Stomach (tissue), 9 donors: ENCODE data around the gene HECTD4. TPM values are rescaled to one million over a fixed set of nuclear protein-coding genes. Genes with fewer than 3 reads are reported as not detected.

Source experiments
- DNase-seq, 2 donors: peaks; one replicate each; pipeline versions ENCODE4 v3.0.0 to v3.0.0-alpha.2; 2013 to 2019
- H3K27ac ChIP-seq, 5 donors: fragments of 200-600 bp in 4 of 5; sonication (generic) in 4 of 5; one replicate each; pipeline ENCODE4 v1.5.1; 2013 to 2019; ENCODE audit warnings: mild to moderate bottlenecking in 1 of 5, moderate library complexity in 1 of 5
- H3K27me3 ChIP-seq, 3 donors: fragments of 200-600 bp; sonication (generic); one replicate each; pipeline ENCODE4 v1.5.1; 2017 to 2019; ENCODE audit warnings: mixed run types in 1 of 3
- H3K36me3 ChIP-seq, 4 donors: fragments of 200-600 bp; sonication (generic); 1 replicate in 3 of 4; 2 replicates in 1 of 4; pipeline ENCODE4 v1.5.1; 2016 to 2019
- H3K4me1 ChIP-seq, 4 donors: fragments of 200-600 bp; sonication (generic); one replicate each; pipeline ENCODE4 v1.5.1; 2016 to 2019
- H3K4me3 ChIP-seq, 4 donors: fragments of 200-600 bp; sonication (generic) in 3 of 4; one replicate each; pipeline ENCODE4 v1.5.1; 2016 to 2019; ENCODE audit warnings: mild to moderate bottlenecking in 1 of 4
- H3K9me3 ChIP-seq, 4 donors: fragments of 200-600 bp; sonication (generic); one replicate each; pipeline ENCODE4 v1.5.1; 2016 to 2019
- EP300 ChIP-seq: sonication (generic); formaldehyde crosslinking; IDR thresholded peaks from one replicate; pipeline ENCODE4 v1.6.1; 2017; ENCODE audit warnings: antibody characterized with exemption
- POLR2A ChIP-seq, 4 donors: fragments of 450-650 bp; IDR thresholded peaks; one replicate each; pipeline ENCODE4 v1.6.1; 2016; ENCODE audit warnings: antibody characterized with exemption in 4 of 4, control low read depth in 2 of 4, mild to moderate bottlenecking in 1 of 4, moderate library complexity in 1 of 4
- POLR2AphosphoS5 ChIP-seq, 3 donors: sonication (generic); formaldehyde crosslinking; IDR thresholded peaks; one replicate each; pipeline ENCODE4 v1.6.1; 2016; ENCODE audit warnings: antibody characterized with exemption in 3 of 3
- WGBS, 5 donors: extraction: QIAGEN DNeasy Blood & Tissue Kit in 3 of 5; methylation state at CpG; one replicate each; pipeline versions ENCODE4 v1.1.5 to v1.1.7; 2013 to 2018; 5-methylcytosine and 5-hydroxymethylcytosine counted together
- intact Hi-C: fragments of 100-400 bp; cut with DNase I; formaldehyde crosslinking; loops from one replicate; pipeline ENCODE4 v1.15.1; 2023; ENCODE audit warnings: low total_unique reads
- polyA plus RNA-seq, 3 donors: library from polyadenylated mRNA; stranded (reverse); fragments of 200-250 nt; gene quantifications; one replicate each; pipeline ENCODE4 v1.2.3, GENCODE V29; 2013
- total RNA-seq, 5 donors: library from RNA; depleted of rRNA; stranded (reverse); fragments of >200 nt; gene quantifications; one replicate each; pipeline versions ENCODE4 v1.1.0 to v1.2.3, GENCODE V29; 2014 to 2016
- TF ChIP-seq, protein P1 (sequence below), 7 experiments: fragments of 450-650 bp in 4 of 7; fragments of 200-600 bp in 3 of 7; sonication (generic) in 3 of 7; IDR thresholded peaks; one replicate each; pipeline ENCODE4 v1.5.1; 2016 to 2019; ENCODE audit warnings: antibody characterized with exemption in 7 of 7, control low read depth in 2 of 7, mild to moderate bottlenecking in 1 of 7
- donor health status: healthy with polysubstance abuse.
- donor health status: Bipolar disorder and iron deficiency.
- donor health status: healthy.

The HECTD4 gene
- total and polyA plus RNA-seq, 8 donors = 3.2 to 375 (median 58.7) TPM

DNA sequence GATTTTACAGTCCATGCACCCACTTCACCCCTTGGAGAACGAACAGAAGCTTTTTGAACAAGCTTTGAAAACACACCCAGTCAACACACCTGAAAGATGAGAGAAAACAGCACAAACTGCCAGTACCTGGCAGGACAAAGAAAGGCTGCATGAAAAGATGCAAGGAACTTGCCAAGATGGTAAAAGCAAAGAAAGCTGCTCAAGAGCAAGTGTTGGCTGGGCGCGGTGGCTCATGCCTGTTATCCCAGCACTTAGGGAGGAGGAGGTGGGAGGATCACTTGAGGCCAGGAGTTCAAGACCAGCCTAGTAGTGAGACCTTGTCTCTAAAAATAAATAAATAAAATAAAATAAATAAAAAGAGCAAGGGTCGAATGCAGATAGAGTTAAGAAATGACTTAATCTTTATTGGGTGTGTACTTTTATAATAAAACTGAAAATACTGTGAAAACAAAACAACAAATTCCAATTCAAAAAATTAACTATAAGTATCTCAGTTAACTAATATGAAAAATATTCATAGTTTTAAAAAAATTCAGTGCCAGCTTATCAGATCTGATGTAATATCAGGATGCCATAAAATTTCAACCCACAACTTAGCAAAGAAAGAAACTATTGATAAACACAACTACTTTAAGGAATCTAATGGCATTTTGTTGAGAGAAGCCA, 59.2 kb downstream of the HECTD4 start:
- 39 to 55% (median 41%) methylated on average over 4 of the region's 4 CpGs for whole genome bisulfite sequencing, 5 donors
- no peaks in the 10 kb centered on the region for H3K27me3 ChIP-seq

DNA sequence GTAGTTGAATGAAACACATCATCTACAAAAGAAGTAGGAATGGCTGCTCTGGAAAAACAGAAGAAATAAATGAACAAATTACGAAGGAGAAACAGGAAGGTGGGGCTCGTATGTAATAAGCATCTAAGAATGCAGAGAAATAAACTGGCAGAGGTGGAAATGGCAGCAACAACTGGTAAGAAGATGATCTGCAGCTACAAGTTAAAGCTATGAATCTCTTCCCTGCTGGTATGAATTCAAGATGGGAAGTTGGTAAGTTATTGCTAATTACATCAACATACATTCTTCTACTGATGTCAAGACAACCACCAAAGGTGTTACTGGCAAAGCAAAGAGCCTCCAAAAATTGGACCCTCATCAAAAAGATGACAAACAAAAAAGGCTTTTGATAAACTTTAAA, 59.8 kb downstream of the HECTD4 start:
- Histone ChIP-seq H3K27ac (no peak overlapping the region), H3K4me1 (peaks cover 0 to 57% (median 23%) of the 10 kb centered on the region in 4 donors), H3K27me3 (no peaks in the 10 kb centered on the region), H3K9me3 (no peaks in the 10 kb centered on the region), H3K36me3 (peaks cover 0 to 15% (median 11%) of the 10 kb centered on the region in 4 donors), H3K4me3 (no peak overlapping the region)
- TF ChIP-seq, protein P1, sequence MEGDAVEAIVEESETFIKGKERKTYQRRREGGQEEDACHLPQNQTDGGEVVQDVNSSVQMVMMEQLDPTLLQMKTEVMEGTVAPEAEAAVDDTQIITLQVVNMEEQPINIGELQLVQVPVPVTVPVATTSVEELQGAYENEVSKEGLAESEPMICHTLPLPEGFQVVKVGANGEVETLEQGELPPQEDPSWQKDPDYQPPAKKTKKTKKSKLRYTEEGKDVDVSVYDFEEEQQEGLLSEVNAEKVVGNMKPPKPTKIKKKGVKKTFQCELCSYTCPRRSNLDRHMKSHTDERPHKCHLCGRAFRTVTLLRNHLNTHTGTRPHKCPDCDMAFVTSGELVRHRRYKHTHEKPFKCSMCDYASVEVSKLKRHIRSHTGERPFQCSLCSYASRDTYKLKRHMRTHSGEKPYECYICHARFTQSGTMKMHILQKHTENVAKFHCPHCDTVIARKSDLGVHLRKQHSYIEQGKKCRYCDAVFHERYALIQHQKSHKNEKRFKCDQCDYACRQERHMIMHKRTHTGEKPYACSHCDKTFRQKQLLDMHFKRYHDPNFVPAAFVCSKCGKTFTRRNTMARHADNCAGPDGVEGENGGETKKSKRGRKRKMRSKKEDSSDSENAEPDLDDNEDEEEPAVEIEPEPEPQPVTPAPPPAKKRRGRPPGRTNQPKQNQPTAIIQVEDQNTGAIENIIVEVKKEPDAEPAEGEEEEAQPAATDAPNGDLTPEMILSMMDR (IDR thresholded peaks at IDR 0.05) = no peak
- TF ChIP-seq POLR2AphosphoS5 (IDR thresholded peaks at IDR 0.05) = no peak
- no peak for TF ChIP-seq EP300
- no peak for TF ChIP-seq POLR2A (IDR thresholded peaks at IDR 0.05)
- DNase-seq = no peak
- 55 to 78% (median 77%) methylated on average over 2 of the region's 2 CpGs for WGBS, 5 donors
- intact Hi-C loops = no loop called here

More for the DNA sequence above, 59.2 kb downstream of the HECTD4 start:
- intact Hi-C loops = no loop called here
- Histone ChIP-seq H3K27ac (no peak overlapping the region), H3K36me3 (peaks cover 0 to 15% (median 11%) of the 10 kb centered on the region in 4 donors), H3K4me3 (no peak overlapping the region), H3K9me3 (no peaks in the 10 kb centered on the region), H3K4me1 (peaks cover 0 to 61% (median 24%) of the 10 kb centered on the region in 4 donors)
- no peak for DNase-seq
- TF ChIP-seq POLR2AphosphoS5 (IDR thresholded peaks at IDR 0.05) (no peak), EP300 (no peak), POLR2A (IDR thresholded peaks at IDR 0.05) (no peak)
- TF ChIP-seq, protein P1 (IDR thresholded peaks at IDR 0.05) = no peak

DNA sequence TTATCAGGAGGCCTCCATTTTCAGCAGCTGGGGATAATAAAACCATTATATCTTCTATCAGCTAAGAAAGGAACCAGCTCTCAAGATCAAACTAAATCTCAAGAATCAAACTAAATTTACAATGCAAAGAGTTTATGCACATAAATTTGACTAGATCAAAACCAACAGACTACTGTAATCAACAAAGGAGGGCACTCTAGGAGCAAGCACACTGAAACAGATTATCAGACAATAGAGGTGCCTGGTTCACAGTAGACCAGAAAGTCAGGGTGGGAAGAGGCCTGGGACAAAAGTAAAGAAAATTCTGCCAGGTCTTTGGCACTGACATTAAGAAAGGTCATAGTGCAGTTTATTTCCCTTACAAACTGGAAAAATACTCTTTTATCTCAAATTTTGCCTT, 61.0 kb downstream of the HECTD4 start:
- H3K27me3 ChIP-seq = no peaks in the 10 kb centered on the region
- H3K36me3 ChIP-seq = peaks cover 0 to 15% (median 11%) of the 10 kb centered on the region in 4 donors
- TF ChIP-seq POLR2A (IDR thresholded peaks at IDR 0.05) = no peak
- TF ChIP-seq, protein P1 (IDR thresholded peaks at IDR 0.05) = no peak
- no peak for TF ChIP-seq POLR2AphosphoS5 (IDR thresholded peaks at IDR 0.05)
- no peak for TF ChIP-seq EP300
- peaks cover 0 to 48% (median 21%) of the 10 kb centered on the region in 4 donors for H3K4me1 ChIP-seq
- intact Hi-C loops = no loop called here
- no peak overlapping the region for H3K4me3 ChIP-seq
- no peak overlapping the region for H3K27ac ChIP-seq
- H3K9me3 ChIP-seq = no peaks in the 10 kb centered on the region
- no peak for DNase-seq

DNA sequence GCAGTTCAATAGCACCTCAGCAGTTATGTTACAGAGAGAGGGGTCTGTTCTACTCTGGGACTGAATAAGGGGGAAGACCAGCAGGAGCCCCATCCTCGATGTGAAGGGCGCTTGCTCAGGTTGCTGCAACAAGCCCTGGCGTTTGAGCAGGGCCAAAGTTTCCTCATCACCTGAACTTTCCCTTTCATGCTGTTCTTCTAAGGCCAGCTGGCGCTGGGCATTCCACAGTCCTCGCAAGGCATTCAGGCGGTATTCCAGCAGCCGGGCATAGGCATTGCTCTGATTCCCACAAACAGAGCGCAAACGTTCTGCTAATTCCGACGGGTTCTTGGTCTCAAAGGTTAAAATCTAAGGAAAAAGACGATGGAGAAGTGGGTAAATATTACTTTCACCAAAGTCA, 62.8 kb downstream of the HECTD4 start:
- WGBS, 5 donors = 93 to 96% (median 93%) methylated on average over 12 of the region's 12 CpGs
- intact Hi-C loops = no loop called here

More for the DNA sequence above, 62.8 kb downstream of the HECTD4 start:
- Histone ChIP-seq H3K4me3 (no peak overlapping the region), H3K4me1 (peaks cover 0 to 35% (median 14%) of the 10 kb centered on the region in 4 donors), H3K27me3 (no peaks in the 10 kb centered on the region), H3K9me3 (no peaks in the 10 kb centered on the region), H3K36me3 (peaks cover 0 to 19% (median 12%) of the 10 kb centered on the region in 4 donors), H3K27ac (no peak overlapping the region)
- DNase-seq = no peak
- no peak for TF ChIP-seq EP300
- TF ChIP-seq POLR2A (IDR thresholded peaks at IDR 0.05) = no peak
- TF ChIP-seq, protein P1 (IDR thresholded peaks at IDR 0.05) = no peak
- TF ChIP-seq POLR2AphosphoS5 (IDR thresholded peaks at IDR 0.05) = no peak
